Hepatocyte (in vitro differentiated cells): ENCODE data around the gene PRKCZ. TPM values are rescaled to one million over a fixed set of nuclear protein-coding genes. Genes with fewer than 3 reads are reported as not detected.

ENCODE experiments used
- DNase-seq: peaks from one replicate; pipeline ENCODE4 v3.0.0-alpha.2; 2016; ENCODE audit warnings: low spot score
- H2AFZ ChIP-seq: fragments of 200-600 bp; sonication (generic); 2 replicates; pipeline ENCODE4 v1.6.0; 2016; ENCODE audit warnings: antibody characterized with exemption, mild to moderate bottlenecking
- H3K27ac ChIP-seq: fragments of 200-600 bp; sonication (generic); 2 replicates; pipeline ENCODE4 v1.5.1; 2016; ENCODE audit warnings: mild to moderate bottlenecking
- H3K27me3 ChIP-seq: fragments of 200-600 bp; sonication (generic); 2 replicates; pipeline ENCODE4 v1.6.1; 2016
- H3K36me3 ChIP-seq: fragments of 200-600 bp; sonication (generic); replicated peaks from 2 replicates; pipeline ENCODE4 v1.5.1; 2016; ENCODE audit warnings: low read depth; ENCODE audit not compliant: insufficient read depth
- H3K4me1 ChIP-seq: fragments of 200-600 bp; sonication (generic); 2 replicates; pipeline ENCODE4 v1.5.1; 2016; ENCODE audit warnings: mild to moderate bottlenecking, moderate library complexity; ENCODE audit not compliant: insufficient read depth
- H3K4me2 ChIP-seq: fragments of 200-600 bp; sonication (generic); 2 replicates; pipeline ENCODE4 v1.6.0; 2016
- H3K4me3 ChIP-seq: fragments of 200-600 bp; sonication (generic); 2 replicates; pipeline ENCODE4 v1.5.1; 2016; ENCODE audit warnings: mild to moderate bottlenecking
- H3K79me2 ChIP-seq: fragments of 200-600 bp; sonication (generic); 2 replicates; pipeline ENCODE4 v1.6.0; 2017; ENCODE audit warnings: mild to moderate bottlenecking
- H3K9me2 ChIP-seq: fragments of 200-600 bp; sonication (generic); replicated peaks from 2 replicates; pipeline ENCODE4 v1.6.0; 2017; ENCODE audit warnings: mild to moderate bottlenecking; ENCODE audit not compliant: insufficient read depth
- H3K9me3 ChIP-seq: fragments of 200-600 bp; sonication (generic); 2 replicates; pipeline ENCODE4 v1.5.1; 2016; ENCODE audit warnings: low read depth, mild to moderate bottlenecking
- H4K20me1 ChIP-seq: fragments of 200-600 bp; sonication (generic); 2 replicates; pipeline ENCODE4 v1.6.0; 2016; ENCODE audit warnings: mild to moderate bottlenecking; ENCODE audit not compliant: insufficient read depth, poor library complexity, severe bottlenecking
- CTCF ChIP-seq: fragments of 200-600 bp; sonication (generic); IDR thresholded peaks from 2 replicates; pipeline ENCODE4 v1.5.1; 2016; ENCODE audit warnings: antibody characterized with exemption, mild to moderate bottlenecking; ENCODE audit not compliant: poor library complexity
- EZH2 ChIP-seq: fragments of 200-600 bp; sonication (generic); IDR thresholded peaks from 2 replicates; pipeline ENCODE4 v1.6.1; 2016; ENCODE audit warnings: antibody characterized with exemption, mild to moderate bottlenecking, borderline replicate concordance
- EZH2phosphoT487 ChIP-seq: fragments of 200-600 bp; sonication (generic); IDR thresholded peaks from one replicate; pipeline ENCODE4 v1.6.1; 2018; ENCODE audit warnings: antibody characterized with exemption, mild to moderate bottlenecking, low read depth, moderate library complexity; ENCODE audit not compliant: unreplicated experiment, severe bottlenecking
- WGBS: methylation state at CpG from one replicate; pipeline ENCODE4 v1.1.6; 2016; ENCODE audit warnings: low lambda C conversion rate; ENCODE audit errors: missing lambda C conversion rate; 5-methylcytosine and 5-hydroxymethylcytosine counted together
- polyA plus RNA-seq: library from polyadenylated mRNA; unstranded; fragments of >200 nt; fragmentation: Nextera tagmentation; extraction: Ambion mirVana; gene quantifications from 2 replicates; pipeline ENCODE4 v1.2.1, GENCODE V29; 2016
- total RNA-seq: library from RNA; depleted of rRNA; stranded (reverse); fragments of >200 nt; gene quantifications from 2 replicates; pipeline ENCODE4 v1.2.3, GENCODE V29; 2014

Gene PRKCZ
- total and polyA plus RNA-seq, 2 experiments from 2014 or later: 41.0 to 52.3 TPM

DNA sequence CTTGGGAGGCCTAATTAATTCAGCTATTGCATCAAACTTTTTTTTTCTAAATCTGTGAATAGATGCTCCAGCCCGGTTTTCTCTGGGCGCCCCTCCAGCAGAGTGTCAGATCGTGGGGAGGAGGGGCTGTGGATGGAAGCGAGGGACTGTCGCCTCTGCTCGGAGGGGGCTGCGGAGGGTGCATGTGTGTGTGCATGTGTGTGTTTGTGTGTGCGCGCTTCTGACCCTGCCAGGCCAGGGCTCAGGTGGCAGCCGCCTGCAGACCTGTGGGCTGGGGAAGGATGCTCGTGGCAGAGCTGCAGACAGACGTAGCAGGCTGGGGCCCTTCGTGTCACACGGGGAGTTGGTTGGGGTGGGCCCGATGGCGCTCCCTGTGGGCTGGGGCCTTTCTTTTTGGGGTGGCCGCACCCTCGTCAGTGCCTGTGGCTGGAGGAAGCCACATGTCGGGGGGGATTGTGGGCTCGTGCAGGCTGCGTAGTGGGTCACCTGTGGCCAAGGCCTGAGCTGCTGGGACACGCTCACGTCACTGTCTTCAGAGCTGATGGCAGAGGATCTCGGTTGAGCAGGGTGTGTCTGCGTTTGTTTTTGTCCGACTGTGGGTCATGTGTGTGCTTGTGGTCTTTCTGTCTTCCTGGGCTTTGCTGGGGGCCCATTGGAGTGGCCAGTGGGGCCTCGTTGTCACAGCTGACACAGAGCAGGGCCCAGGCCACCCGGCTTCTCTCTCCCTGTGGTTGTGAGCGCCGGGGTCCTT is 180.7 kb downstream of the PRKCZ start:
- Histone ChIP-seq H3K79me2 (peaks cover 82% of the 10 kb centered on the region), H3K9me2 (no peaks in the 10 kb centered on the region), H3K27ac (peak overlapping the region; percentile 87), H4K20me1 (peaks cover 73% of the 10 kb centered on the region), H3K36me3 (no peaks in the 10 kb centered on the region), H3K27me3 (no peaks in the 10 kb centered on the region), H2AFZ (no peak overlapping the region), H3K9me3 (no peaks in the 10 kb centered on the region), H3K4me1 (peaks cover 69% of the 10 kb centered on the region), H3K4me3 (peak overlapping the region; percentile 71), H3K4me2 (peak overlapping the region; percentile 100)
- WGBS: 23% methylated on average over 30 of the region's 30 CpGs
- TF ChIP-seq CTCF: no peak
- no peak for DNase-seq

DNA sequence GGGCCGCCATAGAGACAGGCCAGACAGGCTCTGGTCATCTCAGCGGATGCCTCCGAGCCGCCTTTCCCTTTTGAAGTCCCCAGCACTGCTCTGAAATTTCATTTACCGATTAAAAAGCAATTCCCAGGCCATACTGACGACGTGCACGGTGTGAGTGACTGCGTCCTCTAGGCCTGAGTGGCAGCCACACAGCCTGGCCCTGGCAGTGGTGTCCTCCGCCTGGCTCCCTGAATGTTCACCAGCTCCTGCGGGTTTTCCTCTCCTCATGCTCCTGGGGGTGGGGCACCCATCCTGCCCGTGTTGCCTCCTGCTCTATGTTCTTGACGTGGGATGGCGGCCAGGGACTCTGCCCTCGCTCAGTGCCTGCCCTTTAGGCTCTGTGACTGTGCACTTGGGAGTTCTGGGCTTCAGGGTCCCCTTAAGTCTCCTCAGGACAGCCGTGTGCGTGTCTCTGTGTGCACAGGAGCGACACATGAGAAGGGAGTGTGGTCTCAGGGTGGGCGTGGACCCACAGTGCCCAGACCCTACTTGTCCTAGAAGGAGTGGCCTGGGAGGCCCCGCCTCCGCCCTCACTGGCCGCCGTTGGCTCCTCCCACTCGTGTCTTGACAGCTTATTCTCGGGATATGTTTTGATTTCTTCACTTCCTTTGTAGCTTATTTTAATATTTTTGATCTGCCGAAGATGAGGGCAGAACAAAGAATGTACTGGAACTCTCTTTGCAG is 181.5 kb downstream of the PRKCZ start:
- H3K79me2 ChIP-seq: peaks cover 84% of the 10 kb centered on the region
- H3K9me2 ChIP-seq: no peaks in the 10 kb centered on the region
- H2AFZ ChIP-seq: no peak overlapping the region
- H3K36me3 ChIP-seq: no peaks in the 10 kb centered on the region
- peak; percentile 72 for DNase-seq
- 46% methylated on average over 26 of the region's 26 CpGs for WGBS
- H3K4me1 ChIP-seq: peaks cover 64% of the 10 kb centered on the region
- H3K4me3 ChIP-seq: peak overlapping the region; percentile 71
- peaks cover 81% of the 10 kb centered on the region for H4K20me1 ChIP-seq
- no peaks in the 10 kb centered on the region for H3K27me3 ChIP-seq
- no peaks in the 10 kb centered on the region for H3K9me3 ChIP-seq
- peak overlapping the region; percentile 87 for H3K27ac ChIP-seq
- H3K4me2 ChIP-seq: peak overlapping the region; percentile 100
- TF ChIP-seq EZH2phosphoT487 (no peak), CTCF (no peak), EZH2 (no peak)

DNA sequence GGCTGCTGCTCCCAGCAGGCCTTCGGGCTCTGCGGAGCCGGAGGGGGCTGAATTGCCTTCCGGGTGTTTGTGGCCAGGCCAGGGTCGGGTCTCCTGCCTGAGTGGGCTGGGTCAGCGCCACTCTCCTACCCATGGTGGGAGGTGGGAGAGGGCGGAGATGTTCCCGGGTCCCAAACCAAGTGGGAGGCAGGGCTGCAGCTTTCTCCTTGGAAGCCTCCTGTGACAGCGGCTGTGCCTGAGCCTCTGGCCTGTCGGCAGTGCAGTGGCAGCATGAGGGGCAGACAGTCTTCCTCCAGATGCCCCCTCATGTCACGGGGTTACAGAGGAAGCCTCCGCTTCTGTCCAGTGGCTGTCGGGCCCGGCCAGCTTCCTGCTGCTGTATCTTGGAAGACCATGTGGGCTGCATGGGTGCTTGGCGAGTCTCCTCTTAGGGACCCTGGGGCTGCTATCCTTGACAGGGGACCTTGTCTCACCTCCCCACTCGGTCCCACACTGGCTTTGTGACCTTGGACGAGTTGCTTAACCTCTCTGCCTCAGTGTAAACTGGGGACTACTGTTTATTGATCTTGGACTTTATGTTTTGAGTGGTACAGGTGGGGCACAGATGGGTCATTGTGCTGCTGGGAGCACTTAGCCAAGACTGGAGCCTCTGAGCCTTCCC is 182.2 kb downstream of the PRKCZ start:
- Histone ChIP-seq H3K36me3 (no peaks in the 10 kb centered on the region), H3K4me2 (peak overlapping the region; percentile 100), H3K27ac (peak overlapping the region; percentile 87), H3K79me2 (peaks cover 88% of the 10 kb centered on the region), H2AFZ (no peak overlapping the region), H4K20me1 (peaks cover 88% of the 10 kb centered on the region), H3K9me3 (no peaks in the 10 kb centered on the region), H3K9me2 (no peaks in the 10 kb centered on the region), H3K4me1 (peaks cover 62% of the 10 kb centered on the region), H3K4me3 (no peak overlapping the region), H3K27me3 (no peaks in the 10 kb centered on the region)
- WGBS: 76% methylated on average over 16 of the region's 17 CpGs
- no peak for DNase-seq
- TF ChIP-seq CTCF (no peak), EZH2phosphoT487 (no peak), EZH2 (no peak)
